NT2/D1 (cell line): ENCODE results near the gene MARVELD3.

Experiments
- SUZ12 ChIP-seq: IDR thresholded peaks from 2 replicates; pipeline ENCODE4 v1.6.1; 2011; ENCODE audit not compliant: insufficient read length, insufficient read depth; ENCODE audit errors: extremely low read depth
- ZNF274 ChIP-seq: IDR thresholded peaks from 2 replicates; pipeline ENCODE4 v1.6.1; 2011; ENCODE audit warnings: mild to moderate bottlenecking, low read depth, low read length

GRCh38 chr16:71670537-71670936, 44.6 kb downstream of the MARVELD3 start:
- TF ChIP-seq SUZ12 (no peak), ZNF274 (no peak)
